ENCODE results near the gene THRSP. TPM values are rescaled to one million over a fixed set of nuclear protein-coding genes. Genes with fewer than 3 reads are reported as not detected.
"Not testable (repeated sequence)": the region's sequence is repeated elsewhere in the genome, so short reads cannot be mapped to it uniquely, and the experiment has no call there.

Gene THRSP, protein sequence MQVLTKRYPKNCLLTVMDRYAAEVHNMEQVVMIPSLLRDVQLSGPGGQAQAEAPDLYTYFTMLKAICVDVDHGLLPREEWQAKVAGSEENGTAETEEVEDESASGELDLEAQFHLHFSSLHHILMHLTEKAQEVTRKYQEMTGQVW
- polyA plus RNA-seq (2014; cell fraction: cytosol; rRNA removed), result not detected in 2 replicates
- polyA plus RNA-seq (2014; cell fraction: nucleus; rRNA removed), result 0.20 TPM in 1 of 2 replicates, not detected in the other

- DNase-seq (ENCODE audit: low spot score), result no peak
These were observed at the start of gene THRSP for GRCh38 chr11:78063440-78064181. Gene THRSP, plus strand, starts transcription at chr11:78063861. Its CDS starts 21 bp downstream, at chr11:78063882.

DNA sequence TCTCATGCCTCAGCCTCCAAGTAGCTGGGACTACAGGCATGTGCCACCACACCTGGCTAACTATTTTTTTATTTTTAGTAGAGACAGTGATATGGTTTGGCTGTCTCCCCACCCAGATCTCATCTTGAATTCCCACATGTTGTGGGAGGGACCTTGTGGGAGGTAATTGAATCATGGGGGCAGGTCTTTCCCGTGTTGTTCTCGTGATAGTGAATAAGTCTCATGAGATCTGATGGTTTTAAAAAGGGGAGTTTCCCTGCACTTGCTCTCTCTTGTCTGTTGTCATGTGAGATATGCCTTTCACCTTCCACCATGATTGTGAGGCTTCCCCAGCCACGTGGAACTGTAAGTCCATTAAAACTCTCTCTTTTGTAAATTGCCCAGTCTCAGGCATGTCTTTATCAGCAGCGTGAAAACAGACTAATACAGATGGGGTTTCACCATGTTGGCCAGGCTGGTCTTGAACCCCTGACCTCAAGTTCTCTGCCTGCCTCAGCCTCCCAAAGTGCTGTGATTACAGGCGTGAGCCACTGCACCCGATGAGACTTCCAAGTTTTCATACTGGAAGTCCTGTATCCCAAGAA, 48.6 kb upstream of the THRSP start:
- not testable (repeated sequence) for DNase-seq (ENCODE audit: low spot score)

DNA sequence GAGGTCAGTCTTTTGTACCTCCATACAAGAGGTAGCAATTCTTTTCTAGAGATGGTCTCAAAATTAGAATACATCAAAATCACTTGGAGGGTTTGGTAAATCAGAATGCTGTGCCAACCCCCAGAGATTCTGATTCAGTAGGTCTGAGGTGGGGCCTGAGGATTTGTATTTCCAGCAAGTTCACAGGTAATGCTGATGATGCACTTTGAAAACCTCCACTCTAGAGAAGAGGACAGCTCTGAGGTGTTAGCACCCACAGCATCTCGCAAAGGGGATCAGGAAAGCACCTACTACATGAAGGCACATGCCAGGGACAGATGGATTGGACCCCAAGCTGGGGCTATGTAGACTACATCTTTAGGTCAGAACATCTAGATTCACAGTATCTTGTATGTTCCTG, 47.8 kb upstream of the THRSP start:
- DNase-seq (ENCODE audit: low spot score), result no peak

GRCh38 chr11:78019808-78020207, 43.9 kb upstream of the THRSP start:
- no peak for DNase-seq (ENCODE audit: low spot score)

DNA sequence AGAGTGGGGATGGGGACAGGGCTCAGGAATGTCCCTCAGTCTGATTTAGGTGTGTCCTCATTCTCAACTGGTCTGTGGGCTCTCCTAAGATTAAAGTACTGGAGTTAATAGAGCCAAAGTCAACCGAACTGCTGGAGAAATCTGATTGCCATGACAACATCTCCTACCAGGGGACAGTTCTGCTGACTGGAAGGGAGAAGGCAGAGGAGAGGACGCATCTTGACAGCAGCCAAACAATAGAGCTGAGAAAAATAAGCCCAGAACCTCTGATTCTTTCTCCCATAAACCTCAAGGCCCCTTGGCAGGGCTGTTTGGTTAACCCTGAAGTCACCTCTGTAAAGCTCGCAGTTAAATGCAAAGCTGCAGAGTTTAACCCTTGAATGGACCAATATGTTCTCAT, 43.4 kb upstream of the THRSP start:
- DNase-seq (ENCODE audit: low spot score), result no peak

DNA sequence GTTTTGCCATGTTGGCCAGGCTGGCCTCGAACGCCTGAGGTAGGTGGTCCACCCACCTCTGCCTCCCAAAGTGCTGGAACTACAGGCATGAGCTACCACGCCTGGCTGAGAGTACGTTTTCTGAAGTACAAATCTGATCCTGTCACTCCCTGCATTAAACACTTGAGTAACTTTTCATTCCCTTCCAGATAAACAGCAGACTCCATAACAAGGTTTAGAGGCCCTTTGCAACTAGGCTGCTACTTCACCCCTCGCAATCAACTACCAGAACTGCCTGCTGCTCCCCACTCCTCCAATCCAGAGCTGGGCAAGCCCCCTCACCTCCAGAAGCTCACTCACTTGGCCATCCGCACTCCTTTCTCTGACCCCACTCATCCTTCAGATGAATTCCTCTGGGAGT, 42.0 kb upstream of the THRSP start:
- no peak for DNase-seq (ENCODE audit: low spot score)

DNA sequence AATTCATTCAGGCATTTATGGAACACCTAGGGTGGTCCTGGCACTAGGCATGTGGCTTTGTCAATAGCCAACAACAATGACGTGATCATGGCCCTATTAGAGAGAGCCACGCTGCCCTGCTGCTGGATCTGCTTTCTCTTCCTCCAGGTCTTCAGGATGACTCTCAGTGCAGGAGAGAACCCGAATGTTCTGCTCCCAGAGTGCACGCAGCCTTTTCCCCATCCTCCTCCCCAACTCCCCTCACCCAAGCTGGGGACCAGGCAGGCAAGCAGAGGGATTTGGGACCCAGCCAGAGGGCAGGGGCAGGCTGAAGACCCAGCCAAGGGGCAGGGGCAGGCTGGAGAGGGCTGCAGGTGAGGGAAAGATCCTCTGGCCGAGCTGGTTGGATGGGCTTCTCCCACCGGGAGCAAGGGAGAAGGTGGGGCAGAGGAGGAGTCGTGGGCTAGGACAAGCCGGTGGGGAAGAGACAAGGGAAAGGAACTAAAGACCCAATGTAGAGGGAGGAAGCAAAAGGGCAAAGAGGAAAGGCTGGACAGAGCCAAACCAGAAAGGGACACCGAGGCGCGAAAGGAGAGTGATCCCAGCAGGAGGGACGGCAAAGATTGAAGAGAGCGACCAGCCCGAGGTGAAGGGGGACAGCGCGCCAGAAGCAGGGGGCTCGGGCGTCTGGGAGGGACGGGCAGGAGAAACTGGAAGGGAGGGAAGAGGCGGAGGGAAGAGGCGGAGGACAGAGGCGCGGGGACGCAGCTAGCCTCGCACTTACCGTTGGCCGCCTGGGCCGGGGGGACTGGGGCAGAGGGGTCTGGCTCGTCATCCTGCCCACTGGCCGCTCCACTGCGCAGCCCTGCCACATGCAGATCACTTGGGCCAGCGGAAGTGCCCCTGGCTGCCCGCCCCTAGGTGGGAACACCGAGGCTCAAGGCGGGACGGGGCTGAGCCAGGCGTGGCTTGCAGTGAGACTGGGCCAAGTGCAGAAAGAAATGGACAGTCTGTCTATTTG, 41.0 kb upstream of the THRSP start, which contains the start of gene KCTD14:
KCTD14 (minus strand) TSS at position 880 of the 1,000 bp plus-strand sequence; CDS start at position 853, 27 bp downstream.
- no peak for DNase-seq (ENCODE audit: low spot score)

- DNase-seq (ENCODE audit: low spot score), result no peak
These were observed 40.2 kb upstream of the THRSP start for GRCh38 chr11:78023426-78023825.

GRCh38 chr11:78025378-78025777, 38.3 kb upstream of the THRSP start:
- no peak for DNase-seq (ENCODE audit: low spot score)

- DNase-seq (ENCODE audit: low spot score), result no peak
These were observed 35.9 kb upstream of the THRSP start for GRCh38 chr11:78027759-78028158.

DNA sequence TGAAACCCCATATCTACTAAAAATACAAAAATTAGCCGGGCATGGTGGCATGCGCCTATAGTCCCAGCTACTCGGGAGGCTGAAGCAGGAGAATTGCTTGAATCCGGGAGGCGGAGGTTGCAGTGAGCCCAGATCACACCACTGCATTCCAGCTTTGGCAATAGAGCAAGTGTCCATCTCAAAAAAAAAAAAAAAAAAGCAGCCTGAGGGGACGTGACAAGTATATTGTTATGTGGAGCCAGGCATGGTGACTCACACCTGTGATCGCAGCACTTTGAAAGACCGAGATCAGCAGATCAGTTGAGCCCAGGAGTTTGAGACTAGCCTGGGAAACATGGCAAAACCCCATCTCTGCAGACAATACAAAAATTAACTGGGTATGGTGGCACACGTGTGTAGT, 35.2 kb upstream of the THRSP start:
- DNase-seq (ENCODE audit: low spot score), result not testable (repeated sequence)

GRCh38 chr11:78030429-78031325, 33.0 kb upstream of the THRSP start:
- peak; percentile 68 for DNase-seq (ENCODE audit: low spot score)

- DNase-seq (ENCODE audit: low spot score), result peak; percentile 50
These were observed 32.0 kb upstream of the THRSP start for GRCh38 chr11:78031629-78032028.

- DNase-seq (ENCODE audit: low spot score), result no peak
These were observed 31.6 kb upstream of the THRSP start for GRCh38 chr11:78032090-78032489.

GRCh38 chr11:78033040-78033439, 30.6 kb upstream of the THRSP start:
- no peak for DNase-seq (ENCODE audit: low spot score)

DNA sequence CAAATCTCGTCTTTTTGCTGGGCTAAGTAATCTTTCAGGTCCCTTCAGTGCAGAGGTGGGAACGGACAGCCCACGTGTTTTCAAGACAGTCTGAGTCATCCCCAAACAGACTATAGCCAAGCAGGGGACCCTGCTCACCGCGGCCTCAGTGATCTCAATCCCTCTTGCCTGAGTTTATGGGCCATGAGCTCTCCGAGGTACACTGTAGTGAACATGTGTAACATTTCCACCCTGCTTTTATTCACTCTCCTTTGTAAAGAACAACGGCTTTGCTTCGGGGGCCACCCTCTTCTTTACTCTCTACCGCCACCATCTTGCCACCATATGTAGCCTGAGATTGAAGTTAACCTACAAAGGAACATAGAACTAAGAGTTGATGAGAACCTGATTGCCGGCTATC, 29.0 kb upstream of the THRSP start:
- DNase-seq (ENCODE audit: low spot score), result no peak

DNA sequence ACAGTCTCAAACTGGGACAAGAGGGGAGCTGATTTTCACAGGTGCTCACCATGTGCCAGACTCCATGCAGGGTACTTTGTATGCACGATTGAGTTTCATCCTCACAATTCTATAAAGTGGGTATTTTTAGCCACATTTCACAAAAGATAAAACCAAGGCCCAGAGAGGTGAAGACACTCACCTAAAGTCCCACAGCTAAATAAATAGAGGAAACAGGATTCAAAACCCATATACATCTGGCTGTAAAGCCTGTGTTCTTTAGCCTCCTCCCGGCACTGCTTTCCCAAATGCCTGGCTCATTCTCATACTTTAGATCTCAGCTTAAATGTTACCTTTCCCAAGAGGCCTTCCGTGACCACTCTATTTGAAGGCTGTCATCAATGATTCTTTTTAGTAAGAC, 27.3 kb upstream of the THRSP start:
- no peak for DNase-seq (ENCODE audit: low spot score)

- no peak for DNase-seq (ENCODE audit: low spot score)
These were observed 26.6 kb upstream of the THRSP start for GRCh38 chr11:78037056-78037455.

- DNase-seq (ENCODE audit: low spot score), result no peak
These were observed 25.6 kb upstream of the THRSP start for GRCh38 chr11:78037825-78038620.

Measured in SK-N-DZ (cell line).